SU-DHL-6 (cell line): ENCODE measurements around the gene PLPPR2.

Experiments
- H2AFZ ChIP-seq: fragments of 200-600 bp; sonication (generic); 2 replicates; pipeline ENCODE4 v1.6.1; 2014; ENCODE audit warnings: low read depth, mild to moderate bottlenecking, moderate library complexity, mixed read lengths, antibody characterized with exemption, low read length; ENCODE audit not compliant: severe bottlenecking
- H3F3A ChIP-seq: fragments of 200-600 bp; shearing (Covaris generic); 2 replicates; pipeline ENCODE4 v1.6.0; 2016; ENCODE audit warnings: antibody characterized with exemption, mild to moderate bottlenecking; ENCODE audit not compliant: insufficient read depth
- H3K27ac ChIP-seq: fragments of 200-600 bp; sonication (generic); 2 replicates; pipeline ENCODE4 v1.5.1; 2016; ENCODE audit warnings: low read depth, mild to moderate bottlenecking, low read length, moderate library complexity, mixed read lengths
- H3K27me3 ChIP-seq: fragments of 200-600 bp; sonication (generic), shearing (Covaris generic); 2 replicates; pipeline ENCODE4 v1.6.0; 2014; ENCODE audit warnings: mild to moderate bottlenecking, low read length
- H3K36me3 ChIP-seq: fragments of 200-600 bp; sonication (generic); 2 replicates; pipeline ENCODE4 v1.6.1; 2014; ENCODE audit warnings: mild to moderate bottlenecking, low read length, mixed read lengths
- H3K4me2 ChIP-seq: fragments of 300-600, 200-600 bp; shearing (Covaris generic), sonication (generic); 2 replicates; pipeline ENCODE4 v1.6.0; 2014; ENCODE audit warnings: low read length, low read depth, mild to moderate bottlenecking; ENCODE audit not compliant: poor library complexity, severe bottlenecking
- H3K4me3 ChIP-seq: fragments of 200-600 bp; sonication (generic); 2 replicates; pipeline ENCODE4 v1.5.1; 2014; ENCODE audit warnings: antibody characterized with exemption, low read length, mild to moderate bottlenecking, mixed read lengths; ENCODE audit not compliant: insufficient read depth, poor library complexity, severe bottlenecking
- H3K79me2 ChIP-seq: fragments of 200-600 bp; sonication (generic); 2 replicates; pipeline ENCODE4 v1.6.1; 2014; ENCODE audit warnings: mild to moderate bottlenecking, low read length, moderate library complexity; ENCODE audit not compliant: insufficient read depth
- H3K9ac ChIP-seq: fragments of 200-600 bp; sonication (generic); 2 replicates; pipeline ENCODE4 v1.7.0; 2014; ENCODE audit warnings: mild to moderate bottlenecking, low read length
- H3K9me2 ChIP-seq: fragments of 200-600 bp; sonication (generic); replicated peaks from 2 replicates; pipeline ENCODE4 v1.6.1; 2014; ENCODE audit warnings: low read length; ENCODE audit not compliant: insufficient read depth
- H3K9me3 ChIP-seq: fragments of 200-600 bp; sonication (generic); 2 replicates; pipeline ENCODE4 v1.6.1; 2014; ENCODE audit warnings: low read length, mixed read lengths; ENCODE audit not compliant: insufficient read depth
- H4K20me1 ChIP-seq: fragments of 200-600 bp; sonication (generic); 2 replicates; pipeline ENCODE4 v1.6.1; 2014; ENCODE audit warnings: low read depth, mild to moderate bottlenecking, antibody characterized with exemption, low read length, moderate library complexity, mixed read lengths
- CTCF ChIP-seq: fragments of 200-600 bp; sonication (generic); IDR thresholded peaks from one replicate; pipeline ENCODE4 v1.5.1; 2017; ENCODE audit warnings: antibody characterized with exemption, mild to moderate bottlenecking, low read length, moderate library complexity; ENCODE audit not compliant: insufficient read depth, poor library complexity, severe bottlenecking
- EZH2phosphoT487 ChIP-seq: fragments of 200-600 bp; sonication (generic), shearing (Covaris generic); conservative IDR thresholded peaks from 2 replicates; pipeline ENCODE4 v1.6.1; 2018; ENCODE audit warnings: mild to moderate bottlenecking, antibody characterized with exemption, low read length, moderate library complexity, mixed read lengths

Gene PLPPR2

DNA sequence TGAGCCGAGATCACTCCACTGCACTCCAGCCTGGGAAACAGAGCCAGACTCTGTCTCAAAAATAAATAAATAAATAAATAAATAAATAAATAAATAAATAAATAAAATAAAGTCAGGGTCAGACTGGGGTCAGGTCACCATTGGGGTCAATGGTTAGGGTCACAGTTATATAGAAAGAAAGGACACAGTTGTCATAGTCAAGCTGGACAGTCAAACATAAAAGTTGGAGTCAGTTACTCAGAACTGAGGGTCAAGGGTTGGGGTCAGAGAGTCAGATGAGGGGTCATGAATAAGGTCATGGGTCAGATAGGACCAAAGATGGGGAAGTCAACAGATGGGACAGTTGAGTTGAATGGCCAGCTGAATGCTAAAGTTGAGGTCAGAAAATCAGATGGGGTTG lies 45.6 kb downstream of the PLPPR2 start:
- Histone ChIP-seq H3K79me2 (no peaks in the 10 kb centered on the region), H3K27me3 (no peaks in the 10 kb centered on the region), H3K36me3 (no peaks in the 10 kb centered on the region)

GRCh38 chr19:11401808-11402543 lies 46.7 kb downstream of the PLPPR2 start:
- H4K20me1 ChIP-seq, result no peaks in the 10 kb centered on the region
- H3K9ac ChIP-seq, result no peak overlapping the region
- H3K27ac ChIP-seq, result no peak overlapping the region
- H3K4me2 ChIP-seq, result no peak overlapping the region
- H3K27me3 ChIP-seq, result no peaks in the 10 kb centered on the region
- no peaks in the 10 kb centered on the region for H3F3A ChIP-seq
- H3K36me3 ChIP-seq, result no peaks in the 10 kb centered on the region
- TF ChIP-seq CTCF (no peak), EZH2phosphoT487 (no peak)
- H3K9me3 ChIP-seq, result no peaks in the 10 kb centered on the region
- no peaks in the 10 kb centered on the region for H3K79me2 ChIP-seq
- no peaks in the 10 kb centered on the region for H3K9me2 ChIP-seq
- H2AFZ ChIP-seq, result no peak overlapping the region
- no peak overlapping the region for H3K4me3 ChIP-seq

More for the DNA sequence above, 45.6 kb downstream of the PLPPR2 start:
- Histone ChIP-seq H4K20me1 (no peaks in the 10 kb centered on the region), H3K9me3 (no peaks in the 10 kb centered on the region), H3F3A (no peaks in the 10 kb centered on the region), H3K9me2 (no peaks in the 10 kb centered on the region), H2AFZ (no peak overlapping the region), H3K4me3 (no peak overlapping the region), H3K9ac (no peak overlapping the region), H3K4me2 (no peak overlapping the region), H3K27ac (no peak overlapping the region)
- TF ChIP-seq EZH2phosphoT487, result no peak
- TF ChIP-seq CTCF, result no peak

GRCh38 chr19:11404588-11405222 lies 49.5 kb downstream of the PLPPR2 start:
- Histone ChIP-seq H3K9ac (no peak overlapping the region), H2AFZ (no peak overlapping the region), H3K27me3 (no peaks in the 10 kb centered on the region), H4K20me1 (no peaks in the 10 kb centered on the region), H3K36me3 (no peaks in the 10 kb centered on the region), H3K79me2 (no peaks in the 10 kb centered on the region), H3K4me2 (no peak overlapping the region), H3K27ac (no peak overlapping the region), H3K9me3 (no peaks in the 10 kb centered on the region), H3F3A (no peaks in the 10 kb centered on the region), H3K4me3 (no peak overlapping the region), H3K9me2 (no peaks in the 10 kb centered on the region)
- no peak for TF ChIP-seq EZH2phosphoT487
- TF ChIP-seq CTCF, result no peak
